H1 (cell line): ENCODE measurements around the gene TAPBPL. TPM values are rescaled to one million over a fixed set of nuclear protein-coding genes. Genes with fewer than 3 reads are reported as not detected.
A peak's percentile ranks its signal among the peaks of the same experiment; 100 is the strongest.

Experiments used
- CTCF ChIA-PET: fragments of 300-600 bp; sonication (Branson Sonifier 250); formaldehyde crosslinking; loops from one replicate; lab custom pipeline; 2021; ENCODE audit not compliant: partially characterized antibody; lab: Charles Lee
- POLR2A ChIA-PET: fragments of 300-600 bp; sonication (Branson Sonifier 250); formaldehyde crosslinking; loops from one replicate; lab custom pipeline; 2021; ENCODE audit warnings: inconsistent platforms; ENCODE audit not compliant: partially characterized antibody; lab: Charles Lee
- DNase-seq, 2 experiments: peaks; one replicate each; pipeline versions ENCODE4 v3.0.0 to v3.0.0-alpha.2; 2010 to 2022; ENCODE audit warnings: low spot score in 2 of 2, low read depth in 1 of 2, mixed read lengths in 1 of 2
- FAIRE-seq: peaks from 2 replicates; lab custom pipeline; 2011; peaks lifted over from hg19 to GRCh38; lab: Jason Lieb, UNC
- H2AFZ ChIP-seq: 2 replicates; pipeline ENCODE4 v1.8.1; 2012; ENCODE audit warnings: low read length, inconsistent platforms
- H2AK5ac ChIP-seq: 2 replicates; pipeline ENCODE4 v1.6.1; 2013; ENCODE audit warnings: low read depth, low read length
- H2BK120ac ChIP-seq: replicated peaks from 2 replicates; pipeline ENCODE3; 2013; ENCODE audit warnings: low read depth, low read length, inconsistent platforms
- H2BK12ac ChIP-seq: 2 replicates; pipeline ENCODE4 v1.6.1; 2013; ENCODE audit warnings: low read depth, low read length
- H2BK15ac ChIP-seq: 2 replicates; pipeline ENCODE4 v1.6.1; 2013; ENCODE audit warnings: low read length
- H2BK20ac ChIP-seq: 2 replicates; pipeline ENCODE4 v1.6.1; 2013; ENCODE audit warnings: low read length
- H2BK5ac ChIP-seq: 2 replicates; pipeline ENCODE4 v1.6.1; 2013; ENCODE audit warnings: low read depth, low read length
- H3K14ac ChIP-seq: 2 replicates; pipeline ENCODE4 v1.6.1; 2013; ENCODE audit warnings: inconsistent platforms; ENCODE audit not compliant: insufficient read length
- H3K18ac ChIP-seq: 2 replicates; pipeline ENCODE4 v1.6.1; 2013; ENCODE audit warnings: low read length; ENCODE audit errors: extremely low read depth
- H3K23ac ChIP-seq: 2 replicates; pipeline ENCODE4 v1.6.1; 2013; ENCODE audit warnings: inconsistent platforms; ENCODE audit not compliant: insufficient read length
- H3K23me2 ChIP-seq: 2 replicates; pipeline ENCODE4 v1.6.1; 2013; ENCODE audit warnings: low read depth, low read length
- H3K27ac ChIP-seq: 2 replicates; pipeline ENCODE4 v1.6.1; 2011; ENCODE audit warnings: low read depth, low read length, inconsistent platforms
- H3K27me3 ChIP-seq, 4 experiments: replicated peaks in 1 of 4; 1 replicate in 1 of 4; 2 replicates in 3 of 4; pipeline versions ENCODE4 v1.6.1 to v1.8.1; 2011 to 2013; ENCODE audit warnings: low read length in 3 of 4, mild to moderate bottlenecking in 3 of 4, inconsistent platforms in 2 of 4, mixed read lengths in 2 of 4, moderate library complexity in 1 of 4; ENCODE audit not compliant: control insufficient read depth in 3 of 4, insufficient read depth in 3 of 4; ENCODE audit errors: extremely low read depth in 1 of 4
- H3K36me3 ChIP-seq, 4 experiments: 2 replicates each; pipeline versions ENCODE4 v1.6.1 to v1.8.1; 2011 to 2013; ENCODE audit warnings: mild to moderate bottlenecking in 4 of 4, low read length in 3 of 4, moderate library complexity in 2 of 4, control low read depth in 1 of 4, inconsistent platforms in 1 of 4; ENCODE audit not compliant: insufficient read depth in 4 of 4, control insufficient read depth in 2 of 4
- H3K4ac ChIP-seq: replicated peaks from 2 replicates; pipeline ENCODE3; 2013; ENCODE audit warnings: low read length, low read depth, mixed read lengths, inconsistent platforms; ENCODE audit not compliant: insufficient read length
- H3K4me1 ChIP-seq, 4 experiments: replicated peaks in 1 of 4; 1 replicate in 1 of 4; 2 replicates in 3 of 4; pipeline versions ENCODE4 v1.6.1 to v1.8.1; 2011 to 2013; ENCODE audit warnings: low read length in 3 of 4, inconsistent platforms in 2 of 4, mixed read lengths in 1 of 4; ENCODE audit not compliant: insufficient read depth in 4 of 4, control insufficient read depth in 3 of 4
- H3K4me2 ChIP-seq, 2 experiments: 2 replicates each; pipeline versions ENCODE4 v1.6.1 to v1.8.1; 2011 to 2013; ENCODE audit warnings: low read depth in 2 of 2, low read length in 2 of 2, control low read depth in 1 of 2, inconsistent platforms in 1 of 2, mild to moderate bottlenecking in 1 of 2; ENCODE audit not compliant: insufficient read depth in 1 of 2
- H3K4me3 ChIP-seq, 4 experiments: fragments of 200-600, 300-600 bp in 1 of 4; sonication (generic), shearing (Covaris generic), sonication (Bioruptor Twin) in 1 of 4; 2 replicates each; pipeline versions ENCODE4 v1.5.1 to v1.8.1; 2011 to 2016; ENCODE audit warnings: low read length in 4 of 4, low read depth in 3 of 4, control low read depth in 2 of 4, inconsistent platforms in 2 of 4, mild to moderate bottlenecking in 2 of 4, mixed read lengths in 1 of 4, moderate library complexity in 1 of 4; ENCODE audit not compliant: insufficient read depth in 2 of 4; ENCODE audit errors: extremely low read depth in 1 of 4
- H3K56ac ChIP-seq: replicated peaks from 2 replicates; pipeline ENCODE3; 2013; ENCODE audit warnings: low read depth, mild to moderate bottlenecking, mixed read lengths, low read length, inconsistent platforms; ENCODE audit not compliant: insufficient read length
- H3K79me1 ChIP-seq: 2 replicates; pipeline ENCODE4 v1.6.1; 2013; ENCODE audit warnings: low read depth, low read length, control low read depth
- H3K79me2 ChIP-seq, 2 experiments: 2 replicates each; pipeline versions ENCODE4 v1.6.1 to v1.8.1; 2012 to 2013; ENCODE audit warnings: low read length in 2 of 2, mild to moderate bottlenecking in 2 of 2, inconsistent platforms in 1 of 2; ENCODE audit not compliant: insufficient read depth in 2 of 2, control insufficient read depth in 1 of 2
- H3K9ac ChIP-seq, 4 experiments: replicated peaks in 1 of 4; 1 replicate in 1 of 4; 2 replicates in 3 of 4; pipeline versions ENCODE4 v1.6.1 to v1.8.1; 2011 to 2013; ENCODE audit warnings: low read depth in 3 of 4, low read length in 3 of 4, control low read depth in 2 of 4, mild to moderate bottlenecking in 2 of 4, moderate library complexity in 2 of 4, inconsistent platforms in 1 of 4; ENCODE audit errors: extremely low read depth in 1 of 4
- H3K9me3 ChIP-seq, 2 experiments: 2 replicates each; pipeline versions ENCODE4 v1.6.1 to v1.8.1; 2012 to 2013; ENCODE audit warnings: mild to moderate bottlenecking in 2 of 2, moderate library complexity in 2 of 2, control low read depth in 1 of 2, inconsistent platforms in 1 of 2, low read depth in 1 of 2, low read length in 1 of 2, mixed read lengths in 1 of 2; ENCODE audit not compliant: insufficient read depth in 2 of 2
- H4K20me1 ChIP-seq, 2 experiments: replicated peaks in 1 of 2; 2 replicates each; pipeline versions ENCODE3 to v1.8.1; 2011 to 2013; ENCODE audit warnings: inconsistent platforms in 2 of 2, low read length in 2 of 2, mild to moderate bottlenecking in 1 of 2; ENCODE audit not compliant: insufficient read depth in 2 of 2, control insufficient read depth in 1 of 2
- H4K5ac ChIP-seq: 2 replicates; pipeline ENCODE4 v1.6.1; 2013; ENCODE audit warnings: low read length, low read depth, mixed read lengths, inconsistent platforms; ENCODE audit not compliant: insufficient read length
- H4K8ac ChIP-seq: 2 replicates; pipeline ENCODE4 v1.8.0; 2013; ENCODE audit warnings: mild to moderate bottlenecking, moderate library complexity, low read length, inconsistent platforms; ENCODE audit not compliant: insufficient read depth; ENCODE audit errors: extremely low read depth
- H4K91ac ChIP-seq: replicated peaks from 2 replicates; pipeline ENCODE3; 2013; ENCODE audit warnings: low read length, mixed read lengths, inconsistent platforms; ENCODE audit not compliant: insufficient read length
- CHD1 ChIP-seq: IDR thresholded peaks from 2 replicates; pipeline ENCODE4 v1.6.1; 2012; ENCODE audit warnings: low read depth, low read length, improper control_type of control experiment
- CREB1 ChIP-seq: IDR thresholded peaks from 2 replicates; pipeline ENCODE4 v1.6.1; 2012; ENCODE audit warnings: inconsistent platforms
- EP300 ChIP-seq, 2 experiments: IDR thresholded peaks; 1 replicate in 1 of 2; 2 replicates in 1 of 2; pipeline ENCODE4 v1.6.1; 2011 to 2012; ENCODE audit warnings: low read depth in 2 of 2, low read length in 2 of 2, mild to moderate bottlenecking in 2 of 2, borderline replicate concordance in 1 of 2, inconsistent platforms in 1 of 2, moderate library complexity in 1 of 2
- KDM1A ChIP-seq: fragments of 200-600, 300-600 bp; sonication (generic); IDR thresholded peaks from 2 replicates; pipeline ENCODE4 v1.7.1; 2016; ENCODE audit warnings: mild to moderate bottlenecking, low read length, borderline replicate concordance
- KDM4A ChIP-seq: IDR thresholded peaks from one replicate; pipeline ENCODE4 v1.7.1; 2012; ENCODE audit warnings: low read depth, mild to moderate bottlenecking, moderate library complexity, low read length, inconsistent platforms; ENCODE audit not compliant: severe bottlenecking
- KDM5A ChIP-seq: fragments of 200-600 bp; IDR thresholded peaks from 2 replicates; pipeline ENCODE4 v1.7.1; 2012; ENCODE audit warnings: mild to moderate bottlenecking, low read length, inconsistent platforms, mixed read lengths
- MAFK ChIP-seq: IDR thresholded peaks from 2 replicates; pipeline ENCODE4 v1.6.1; 2012; ENCODE audit warnings: low read depth, mild to moderate bottlenecking, improper control_type of control experiment, low read length
- NANOG ChIP-seq: IDR thresholded peaks from 2 replicates; pipeline ENCODE4 v1.6.1; 2011; ENCODE audit warnings: low read length, low read depth, mild to moderate bottlenecking, inconsistent platforms; ENCODE audit not compliant: insufficient read depth, poor library complexity, severe bottlenecking
- SAP30 ChIP-seq: fragments of 300-600 bp; sonication (generic); IDR thresholded peaks from 2 replicates; pipeline ENCODE4 v1.7.1; 2012; ENCODE audit warnings: low read length, moderate library complexity, mild to moderate bottlenecking, inconsistent platforms; ENCODE audit not compliant: insufficient read depth, insufficient replicate concordance
- SIN3A ChIP-seq, 2 experiments: IDR thresholded peaks in 1 of 2; conservative IDR thresholded peaks in 1 of 2; 2 replicates each; pipeline ENCODE4 v1.6.1; 2011 to 2012; ENCODE audit warnings: low read length in 2 of 2, improper control_type of control experiment in 1 of 2, low read depth in 1 of 2, mild to moderate bottlenecking in 1 of 2
- SUZ12 ChIP-seq: fragments of 200-600 bp; sonication (generic); IDR thresholded peaks from 2 replicates; pipeline ENCODE4 v1.6.1; 2012; ENCODE audit warnings: mild to moderate bottlenecking, inconsistent platforms, low read length, moderate library complexity, mixed read lengths
- TCF12 ChIP-seq: IDR thresholded peaks from 2 replicates; pipeline ENCODE4 v1.6.1; 2011; ENCODE audit warnings: low read depth, mild to moderate bottlenecking, low read length
- ZNF274 ChIP-seq: IDR thresholded peaks from 2 replicates; pipeline ENCODE4 v1.7.0; 2012; ENCODE audit warnings: low read length, borderline replicate concordance; ENCODE audit errors: extremely low read depth
- WGBS, 2 experiments: shearing (Covaris generic) in 1 of 2; methylation state at CpG; one replicate each; pipeline versions ENCODE4 v1.1.6 to v1.1.7; 2013 to 2015; ENCODE audit warnings: low lambda C conversion rate in 2 of 2, mixed read lengths in 2 of 2, inconsistent platforms in 1 of 2, low coverage in 1 of 2, missing lambda C conversion rate in 1 of 2; ENCODE audit not compliant: insufficient replicate concordance in 2 of 2, insufficient coverage in 1 of 2, insufficient read length in 1 of 2; ENCODE audit errors: extremely low coverage in 1 of 2, missing lambda C conversion rate in 1 of 2; 5-methylcytosine and 5-hydroxymethylcytosine counted together
- polyA plus RNA-seq, 7 experiments: library from polyadenylated mRNA; depleted of rRNA in 3 of 7; stranded (reverse) in 5 of 7; unstranded in 2 of 7; fragments of >200 nt in 5 of 7; fragments of 200-250 nt in 2 of 7; gene quantifications; 1 replicate in 5 of 7; 2 replicates in 1 of 7; 4 replicates in 1 of 7; pipeline versions ENCODE4 v1.2.1 to v1.2.3, GENCODE V29; 2011 to 2013; ENCODE audit warnings: missing spikeins in 2 of 7, mixed read lengths in 2 of 7
- total RNA-seq: library from RNA; stranded (reverse); fragmentation: NEBNext Ultra II Directional; extraction: Animal tissue kit (Norgen Biotek cat#: 25700); gene quantifications from 2 replicates; pipeline ENCODE4 v1.2.1, GENCODE V29; 2021

TAPBPL gene
- total and polyA plus RNA-seq, 2 of the 8 experiments (the other 6 are each of a cell fraction or from before 2014, with no cell fraction given), result 0.61 to 1.5 TPM

DNA sequence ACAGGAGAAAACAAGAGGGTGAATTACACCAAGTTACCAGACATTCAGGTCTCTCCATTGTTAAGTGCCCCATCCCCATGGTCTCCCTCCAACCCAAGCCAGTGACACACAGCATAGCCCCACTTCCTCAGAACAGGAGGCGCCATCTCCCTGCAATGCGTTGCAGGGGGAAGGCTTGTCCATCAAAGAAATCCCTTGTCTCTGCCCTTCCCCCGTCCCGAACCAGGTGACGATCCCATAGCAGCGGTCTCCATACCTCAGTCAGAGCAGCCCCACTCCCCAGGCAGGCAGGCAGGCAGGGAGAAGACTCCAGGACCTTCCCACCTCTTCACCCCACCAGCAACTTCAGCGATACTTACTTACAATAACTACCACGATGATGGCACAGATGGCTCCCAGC is 12.7 kb downstream of the TAPBPL start:
- no peak overlapping the region for H3K4me3 ChIP-seq
- no peak overlapping the region for H3K9ac ChIP-seq
- H2AFZ ChIP-seq, result no peak overlapping the region
- no peak overlapping the region for H2AK5ac ChIP-seq
- peaks cover under 1% of the 10 kb centered on the region for H3K79me1 ChIP-seq
- H3K79me2 ChIP-seq, result peaks cover 0 to 12% of the 10 kb centered on the region in 2 experiments; a peak in 2 of 4 replicates
- H2BK12ac ChIP-seq, result no peak overlapping the region
- no peak overlapping the region for H2BK15ac ChIP-seq
- H3K56ac ChIP-seq, result no peak overlapping the region
- no peak overlapping the region for H3K14ac ChIP-seq
- H3K4me2 ChIP-seq, result no peak overlapping the region
- CTCF ChIA-PET, result interaction anchor here (0.8 to 10.5 kb wide), 33 partner anchors 8 to 159 kb away, joined by 3 to 202 read pairs (median 9); partner anchors contain the start of genes CD27, TAPBPL and TNFRSF1A
- no peak overlapping the region for H4K91ac ChIP-seq
- no peak overlapping the region for H3K4ac ChIP-seq
- H3K27me3 ChIP-seq, result no peaks in the 10 kb centered on the region
- H3K9me3 ChIP-seq, result no peaks in the 10 kb centered on the region
- no peak overlapping the region for H3K23ac ChIP-seq
- H4K20me1 ChIP-seq, result peaks cover 0 to 6% of the 10 kb centered on the region in 2 experiments
- POLR2A ChIA-PET, result interaction anchor here (1.6 to 3.0 kb wide), 3 partner anchors 14 to 40 kb away, joined by 12 to 17 read pairs (median 14); no protein-coding TSS in a partner anchor
- H4K5ac ChIP-seq, result no peak overlapping the region
- DNase-seq, result no peak
- WGBS, 2 experiments, result 89% methylated on average over 8 of the region's 8 CpGs; no CpG with 5 or more reads in 1 of the 2 experiments
- no peak overlapping the region; the same call in 1 of the 2 replicates for H4K8ac ChIP-seq
- no peak overlapping the region for H3K18ac ChIP-seq
- no peak overlapping the region for H2BK120ac ChIP-seq
- peaks cover 0 to under 1% (median 0%) of the 10 kb centered on the region in 4 experiments; a peak in 1 of 7 replicates for H3K4me1 ChIP-seq
- H3K36me3 ChIP-seq, result peaks cover 5 to 40% (median 26%) of the 10 kb centered on the region in 4 experiments
- no peaks in the 10 kb centered on the region for H3K23me2 ChIP-seq
- 0 out of 2 replicates have a peak overlapping the region, but pooled peaks have one; percentile 0 for H3K27ac ChIP-seq
- no peak overlapping the region for H2BK20ac ChIP-seq
- H2BK5ac ChIP-seq, result no peak overlapping the region
- FAIRE-seq, result no peak
- TF ChIP-seq CREB1 (no peak), NANOG (no peak), MAFK (no peak), KDM1A (no peak), EP300 (IDR thresholded peaks at IDR 0.05; ENCODE audit: borderline replicate concordance in 1 of 2, low read depth in 2 of 2, low read length in 2 of 2) (no peak), KDM5A (no peak), KDM4A (no peak), SIN3A (conservative IDR thresholded peaks at IDR 0.05 in 1 of 2, IDR thresholded peaks at IDR 0.05 in 1 of 2; ENCODE audit: low read depth in 1 of 2, low read length in 2 of 2) (no peak), ZNF274 (no peak), SUZ12 (no peak), TCF12 (no peak), SAP30 (no peak), CHD1 (no peak)
